Natural killer cell (primary cell): ENCODE data around the gene RWDD1. TPM values are rescaled to one million over a fixed set of nuclear protein-coding genes. Genes with fewer than 3 reads are reported as not detected.

ENCODE experiments used
- ATAC-seq, 3 donors: fragments of 150-1000 bp in 2 of 3; fragments of 200-7000 bp in 1 of 3; cut with Tn5 transposase; 1 replicate in 1 of 3; 2 replicates in 2 of 3; pipeline ENCODE4 v1.10.0; 2021; ENCODE audit warnings: mild to moderate bottlenecking in 2 of 3, moderate library complexity in 2 of 3
- DNase-seq, 2 donors: peaks; one replicate each; pipeline versions ENCODE4 v3.0.0 to v3.0.0-alpha.2; 2013 to 2021; ENCODE audit warnings: mixed read lengths in 1 of 2
- H3K27ac ChIP-seq: one replicate; pipeline ENCODE4 v1.5.1; 2013; ENCODE audit warnings: mild to moderate bottlenecking, low read length
- H3K27me3 ChIP-seq: one replicate; pipeline ENCODE4 v1.6.1; 2013; ENCODE audit warnings: low read length; ENCODE audit not compliant: control insufficient read depth, insufficient read depth
- H3K36me3 ChIP-seq: one replicate; pipeline ENCODE4 v1.6.1; 2013; ENCODE audit warnings: low read length; ENCODE audit not compliant: control insufficient read depth, insufficient read depth
- H3K4me1 ChIP-seq: one replicate; pipeline ENCODE4 v1.6.1; 2013; ENCODE audit warnings: low read length; ENCODE audit not compliant: control insufficient read depth, insufficient read depth
- H3K4me3 ChIP-seq: one replicate; pipeline ENCODE4 v1.5.1; 2013; ENCODE audit warnings: low read length
- H3K9me3 ChIP-seq: one replicate; pipeline ENCODE4 v1.6.1; 2013; ENCODE audit warnings: low read length; ENCODE audit not compliant: control insufficient read depth, insufficient read depth
- H3K27ac Mint-ChIP-seq, 2 donors: one replicate each; pipeline ENCODE4 v1.8.0; 2022; ENCODE audit warnings: mild to moderate bottlenecking in 2 of 2, mixed read lengths in 2 of 2, moderate library complexity in 1 of 2
- H3K27me3 Mint-ChIP-seq, 2 donors: one replicate each; pipeline ENCODE4 v1.8.0; 2022; ENCODE audit warnings: low read depth in 2 of 2, mixed read lengths in 2 of 2
- H3K36me3 Mint-ChIP-seq: one replicate; pipeline ENCODE4 v1.8.0; 2022; ENCODE audit warnings: mixed read lengths
- H3K4me1 Mint-ChIP-seq, 2 donors: one replicate each; pipeline ENCODE4 v1.8.0; 2022; ENCODE audit warnings: mixed read lengths in 2 of 2
- H3K4me3 Mint-ChIP-seq: one replicate; pipeline ENCODE4 v1.8.0; 2022; ENCODE audit warnings: mild to moderate bottlenecking, moderate library complexity, mixed read lengths
- H3K9me3 Mint-ChIP-seq, 2 donors: one replicate each; pipeline ENCODE4 v1.8.0; 2022; ENCODE audit warnings: mixed read lengths in 2 of 2
- CTCF ChIP-seq: fragments of 200-600 bp; IDR thresholded peaks from one replicate; pipeline ENCODE4 v1.8.0; 2022; ENCODE audit warnings: antibody characterized with exemption
- WGBS: methylation state at CpG from one replicate; pipeline ENCODE4 v1.1.7; 2013; ENCODE audit warnings: missing lambda C conversion rate; ENCODE audit not compliant: insufficient coverage; 5-methylcytosine and 5-hydroxymethylcytosine counted together
- intact Hi-C: fragments of 100-400 bp; cut with micrococcal nuclease; formaldehyde crosslinking; loops from one replicate; pipeline ENCODE4 v1.14.2; 2022
- total RNA-seq, 4 donors: library from RNA; stranded (reverse); fragments of 120-200 nt in 1 of 4; gene quantifications; one replicate each; pipeline versions ENCODE4 v1.2.3 to v1.2.4, GENCODE V29; 2013 to 2022

RWDD1 gene
- total RNA-seq, 3 donors from 2014 or later (not counting 1 experiment from before 2014, with no cell fraction given), result 47.0 to 48.9 (median 47.1) TPM

DNA sequence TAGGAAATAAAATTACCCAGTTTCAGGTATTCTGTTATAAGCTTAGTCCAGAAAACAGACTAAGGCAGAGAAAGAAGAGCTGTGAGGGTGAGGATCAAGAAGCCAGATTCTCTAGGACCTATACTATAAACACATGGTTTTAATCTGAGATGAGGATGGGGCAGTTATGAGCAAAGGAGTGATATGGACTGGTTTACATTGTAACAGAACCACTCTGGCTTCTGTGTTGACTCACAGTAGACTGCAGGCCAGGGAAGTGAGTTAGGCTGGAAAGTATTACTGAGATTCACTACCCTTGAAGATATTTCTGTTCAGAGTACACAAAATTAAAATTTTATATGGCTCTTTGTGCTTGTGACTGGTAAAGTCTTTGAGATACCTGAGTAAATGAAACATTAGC lies 3.2 kb upstream of the RWDD1 start:
- intact Hi-C loops, result no loop called here

DNA sequence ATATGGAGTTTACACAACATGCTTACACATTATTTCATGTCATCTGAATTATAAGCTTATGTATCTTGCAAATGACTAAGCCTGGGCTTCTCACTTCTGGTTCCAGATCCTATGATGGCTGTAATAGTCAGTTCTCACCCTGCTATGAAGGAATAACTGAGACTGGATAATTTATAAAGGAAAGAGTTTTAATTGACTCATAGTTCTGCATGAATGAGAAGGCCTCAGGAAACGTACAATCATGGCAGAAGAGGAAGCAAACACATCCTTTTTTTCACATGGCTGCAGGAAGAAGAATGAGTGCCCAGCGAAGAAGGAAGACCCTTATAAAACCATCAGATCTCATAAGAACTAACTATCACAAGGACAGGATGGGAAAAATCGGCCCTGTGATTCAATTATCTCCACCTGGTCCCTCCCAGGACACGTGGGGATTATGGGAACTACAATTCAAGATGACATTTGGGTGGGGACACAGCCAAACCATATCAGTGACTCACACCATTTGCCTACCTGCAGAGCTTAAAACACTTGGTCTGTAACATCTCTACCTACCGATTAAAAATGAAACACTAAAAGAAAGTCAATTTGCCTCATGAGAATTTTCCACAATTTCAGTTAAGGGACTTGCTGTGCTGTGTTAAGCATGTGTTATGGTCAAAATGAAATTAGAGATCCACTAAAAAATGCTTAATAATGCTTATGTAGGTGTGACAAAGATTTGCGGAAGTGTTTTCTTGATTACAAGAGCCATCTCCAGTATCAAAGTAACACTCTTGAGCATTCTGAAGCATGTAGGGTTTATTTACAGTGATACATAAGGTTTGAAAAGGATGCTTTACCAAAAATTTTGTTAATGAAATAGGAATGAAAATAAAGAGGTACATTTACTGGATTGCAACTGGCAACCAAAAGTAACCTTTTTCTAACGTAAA lies 2.2 kb upstream of the RWDD1 start:
- ATAC-seq (no peak), DNase-seq (no peak)
- H3K27ac ChIP-seq, result no peak overlapping the region
- no peaks in the 10 kb centered on the region for H3K36me3 Mint-ChIP-seq
- H3K27ac Mint-ChIP-seq, result no peak overlapping the region
- H3K36me3 ChIP-seq, result peaks cover 2% of the 10 kb centered on the region
- TF ChIP-seq CTCF, result no peak
- H3K9me3 ChIP-seq, result no peaks in the 10 kb centered on the region
- H3K4me1 Mint-ChIP-seq, result peaks cover 37 to 41% of the 10 kb centered on the region in 2 donors
- intact Hi-C loops, result no loop called here
- peak overlapping the region; percentile 21 for H3K4me3 Mint-ChIP-seq
- H3K27me3 Mint-ChIP-seq, result peaks cover 18 to 22% of the 10 kb centered on the region in 2 donors
- H3K9me3 Mint-ChIP-seq, result no peaks in the 10 kb centered on the region
- 41% methylated on average over 6 of the region's 7 CpGs for WGBS
- no peak overlapping the region for H3K4me3 ChIP-seq
- peaks cover 2% of the 10 kb centered on the region for H3K27me3 ChIP-seq
- H3K4me1 ChIP-seq, result peaks cover 12% of the 10 kb centered on the region

More for the DNA sequence above, 3.2 kb upstream of the RWDD1 start:
- Mint-ChIP-seq H3K36me3 (no peaks in the 10 kb centered on the region), H3K4me3 (no peak overlapping the region), H3K9me3 (no peaks in the 10 kb centered on the region), H3K27ac (no peak overlapping the region), H3K4me1 (peaks cover 27 to 31% of the 10 kb centered on the region in 2 donors), H3K27me3 (peaks cover 22 to 30% of the 10 kb centered on the region in 2 donors)
- H3K36me3 ChIP-seq, result no peaks in the 10 kb centered on the region
- H3K9me3 ChIP-seq, result no peaks in the 10 kb centered on the region
- peaks cover 12% of the 10 kb centered on the region for H3K4me1 ChIP-seq
- H3K4me3 ChIP-seq, result no peak overlapping the region
- ATAC-seq (no peak), DNase-seq (no peak)
- peaks cover 8% of the 10 kb centered on the region for H3K27me3 ChIP-seq
- TF ChIP-seq CTCF, result no peak
- H3K27ac ChIP-seq, result no peak overlapping the region

- intact Hi-C loops, result loop anchor here (1.0 to 5.0 kb wide), 6 partner anchors 35 to 471 kb away; partner anchors contain the start of genes KPNA5, NT5DC1, TSPYL1 and TSPYL4
- Histone ChIP-seq H3K9me3 (no peaks in the 10 kb centered on the region), H3K4me3 (peak overlapping the region; percentile 66), H3K27ac (peak overlapping the region; percentile 88), H3K36me3 (peaks cover 13% of the 10 kb centered on the region), H3K27me3 (no peaks in the 10 kb centered on the region), H3K4me1 (peaks cover 4% of the 10 kb centered on the region)
- ATAC-seq (no peak), DNase-seq (no peak)
- 0% methylated on average over 5 of the region's 12 CpGs for WGBS
- peaks cover 44 to 48% of the 10 kb centered on the region in 2 donors for H3K4me1 Mint-ChIP-seq
- H3K4me3 Mint-ChIP-seq, result peak overlapping the region; percentile 98
- TF ChIP-seq CTCF, result no peak
- peaks cover 2 to 4% of the 10 kb centered on the region in 2 donors for H3K27me3 Mint-ChIP-seq
- H3K9me3 Mint-ChIP-seq, result no peaks in the 10 kb centered on the region
- peak overlapping the region; percentile 99 for H3K27ac Mint-ChIP-seq
- no peaks in the 10 kb centered on the region for H3K36me3 Mint-ChIP-seq
Observed at GRCh38 chr6:116571683-116572000, 338 bp downstream of the RWDD1 start.
